Stimulated activated naive CD8-positive, alpha-beta T cell treated with anti-CD3 and anti-CD28 coated beads, Interleukin-15, Interleukin-2, amounts not matched to agents 100 ng/mL and 50 ng/mL, for 24 hours (primary cell): ENCODE data around the gene PASK.
A peak's percentile ranks its signal among the peaks of the same experiment; 100 is the strongest.

ENCODE experiments used
- H3K27ac Mint-ChIP-seq: one replicate; pipeline ENCODE4 v1.8.0; 2021; ENCODE audit warnings: mild to moderate bottlenecking, mixed read lengths
- H3K27me3 Mint-ChIP-seq: one replicate; pipeline ENCODE4 v1.8.0; 2021; ENCODE audit warnings: mixed read lengths
- H3K36me3 Mint-ChIP-seq: one replicate; pipeline ENCODE4 v1.8.0; 2021; ENCODE audit warnings: low read depth, mixed read lengths
- H3K4me1 Mint-ChIP-seq: one replicate; pipeline ENCODE4 v1.8.0; 2021; ENCODE audit warnings: low read depth, mixed read lengths
- H3K4me3 Mint-ChIP-seq: one replicate; pipeline ENCODE4 v1.8.0; 2021; ENCODE audit warnings: mild to moderate bottlenecking, mixed read lengths
- H3K9me3 Mint-ChIP-seq: one replicate; pipeline ENCODE4 v1.8.0; 2021; ENCODE audit warnings: mixed read lengths

The PASK gene

GRCh38 chr2:241082341-241083090 is 66.8 kb downstream of the PASK start:
- H3K27me3 Mint-ChIP-seq = no peaks in the 10 kb centered on the region
- no peaks in the 10 kb centered on the region for H3K9me3 Mint-ChIP-seq
- H3K4me1 Mint-ChIP-seq = no peaks in the 10 kb centered on the region
- no peak overlapping the region for H3K4me3 Mint-ChIP-seq
- peaks cover 26% of the 10 kb centered on the region for H3K36me3 Mint-ChIP-seq
- peak overlapping the region; percentile 0 for H3K27ac Mint-ChIP-seq

GRCh38 chr2:241081643-241082340 is 67.5 kb downstream of the PASK start:
- no peak overlapping the region for H3K27ac Mint-ChIP-seq
- H3K4me3 Mint-ChIP-seq = no peak overlapping the region
- no peaks in the 10 kb centered on the region for H3K27me3 Mint-ChIP-seq
- H3K36me3 Mint-ChIP-seq = peaks cover 24% of the 10 kb centered on the region
- no peaks in the 10 kb centered on the region for H3K9me3 Mint-ChIP-seq
- no peaks in the 10 kb centered on the region for H3K4me1 Mint-ChIP-seq

DNA sequence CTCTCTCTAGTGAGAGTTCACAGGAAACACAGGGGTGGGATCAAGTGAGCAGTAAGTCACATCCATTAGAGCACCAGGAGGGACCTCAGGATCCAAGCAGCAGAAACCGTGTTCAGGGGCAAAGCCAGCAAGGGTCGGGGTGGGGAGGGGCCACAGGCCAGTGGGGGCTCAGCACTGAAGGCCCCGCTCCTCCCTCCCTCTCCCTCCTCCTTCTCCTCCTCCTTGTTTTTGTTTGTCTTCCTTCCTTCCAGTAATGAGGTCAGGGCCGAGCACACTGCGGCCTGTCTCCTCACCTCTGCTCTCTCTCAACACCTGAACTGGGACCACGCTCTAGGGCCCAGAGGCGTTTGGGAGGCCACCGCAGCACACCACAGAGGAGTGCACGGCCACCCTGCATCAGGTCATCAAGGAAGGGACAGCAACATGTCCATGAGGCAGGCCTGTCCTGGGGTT is 68.1 kb downstream of the PASK start:
- Mint-ChIP-seq H3K4me3 (no peak overlapping the region), H3K27me3 (no peaks in the 10 kb centered on the region), H3K9me3 (no peaks in the 10 kb centered on the region), H3K4me1 (no peaks in the 10 kb centered on the region), H3K36me3 (peaks cover 18% of the 10 kb centered on the region), H3K27ac (no peak overlapping the region)

DNA sequence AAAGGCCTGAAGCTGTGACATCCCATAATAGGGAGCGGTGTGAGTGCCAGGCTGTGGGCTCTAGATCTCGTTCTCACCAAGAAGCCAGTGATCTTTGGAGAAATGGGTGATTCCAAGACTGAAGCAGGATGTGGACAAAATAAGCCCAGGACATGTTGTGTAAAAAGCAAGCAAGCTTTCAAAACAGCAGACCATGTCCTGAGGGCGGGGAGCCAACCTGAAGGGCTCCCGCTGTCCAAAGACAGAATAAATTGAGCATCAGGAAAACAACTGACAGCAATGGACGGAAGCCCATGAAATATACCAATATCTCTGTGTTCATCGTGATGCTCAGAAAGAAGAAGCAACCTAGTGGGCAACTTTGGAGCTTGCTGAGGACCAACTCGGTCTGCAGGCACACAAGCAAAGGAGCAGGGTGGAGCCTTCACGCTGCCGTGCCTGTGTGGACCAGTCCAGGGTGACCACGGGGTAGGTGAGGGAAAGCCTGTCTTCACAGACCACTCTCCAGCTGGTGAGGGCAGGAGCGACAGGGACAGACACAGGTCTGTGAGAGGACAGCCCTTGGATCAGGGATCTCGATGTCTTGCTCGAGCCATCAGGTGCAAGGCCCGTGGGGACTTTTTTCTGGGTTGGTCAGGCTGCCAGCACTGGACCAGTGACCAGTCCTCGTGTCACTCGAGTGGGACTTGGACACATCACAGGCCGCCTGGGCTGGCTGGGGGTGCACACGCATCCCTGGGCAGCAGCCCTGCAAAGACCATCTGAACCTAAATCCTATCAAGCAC is 68.7 kb downstream of the PASK start:
- Mint-ChIP-seq H3K4me1 (no peaks in the 10 kb centered on the region), H3K9me3 (no peaks in the 10 kb centered on the region), H3K4me3 (no peak overlapping the region), H3K27me3 (no peaks in the 10 kb centered on the region), H3K36me3 (peaks cover 13% of the 10 kb centered on the region), H3K27ac (no peak overlapping the region)

- no peak overlapping the region for H3K4me3 Mint-ChIP-seq
- no peak overlapping the region for H3K27ac Mint-ChIP-seq
- no peaks in the 10 kb centered on the region for H3K36me3 Mint-ChIP-seq
- H3K9me3 Mint-ChIP-seq = no peaks in the 10 kb centered on the region
- H3K4me1 Mint-ChIP-seq = no peaks in the 10 kb centered on the region
- no peaks in the 10 kb centered on the region for H3K27me3 Mint-ChIP-seq
These were observed 74.3 kb downstream of the PASK start for GRCh38 chr2:241074901-241075540.

DNA sequence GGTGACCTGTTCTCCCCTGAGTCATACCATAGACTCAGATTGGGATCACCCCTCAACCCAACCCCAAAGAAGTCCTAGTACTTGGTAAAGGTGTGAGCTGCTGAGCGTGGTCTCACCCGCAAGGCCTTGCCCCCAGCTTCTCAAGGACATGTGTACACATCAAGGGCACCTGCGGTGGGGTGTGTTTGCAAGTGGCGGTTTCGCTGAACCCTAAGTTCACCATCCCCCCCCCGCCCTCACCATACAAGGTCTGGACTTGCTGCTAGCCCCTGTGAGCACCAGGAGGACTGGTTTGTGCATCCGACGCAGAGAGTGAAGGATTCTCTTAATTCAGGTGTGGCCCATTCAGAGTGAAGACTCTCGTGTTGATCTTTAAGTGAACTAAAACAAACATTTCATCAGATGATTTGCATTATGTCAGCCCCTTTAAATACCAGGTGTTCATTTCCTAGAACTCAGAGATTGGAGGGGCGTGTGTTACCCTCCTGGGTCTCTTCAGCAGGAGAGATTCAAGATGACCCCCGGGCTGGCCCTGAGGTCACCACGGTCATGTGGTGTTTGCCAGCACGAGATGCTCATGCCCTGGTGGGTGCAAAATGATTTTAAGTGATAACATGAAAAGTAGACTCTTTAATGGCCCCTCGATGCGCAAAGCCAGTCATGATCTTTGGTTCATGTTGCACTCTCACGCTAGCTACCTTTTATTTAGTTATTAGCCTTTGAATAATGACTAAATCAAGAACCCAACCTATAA is 75.0 kb downstream of the PASK start:
- no peak overlapping the region for H3K27ac Mint-ChIP-seq
- no peaks in the 10 kb centered on the region for H3K4me1 Mint-ChIP-seq
- no peaks in the 10 kb centered on the region for H3K9me3 Mint-ChIP-seq
- H3K27me3 Mint-ChIP-seq = no peaks in the 10 kb centered on the region
- no peak overlapping the region for H3K4me3 Mint-ChIP-seq
- no peaks in the 10 kb centered on the region for H3K36me3 Mint-ChIP-seq

DNA sequence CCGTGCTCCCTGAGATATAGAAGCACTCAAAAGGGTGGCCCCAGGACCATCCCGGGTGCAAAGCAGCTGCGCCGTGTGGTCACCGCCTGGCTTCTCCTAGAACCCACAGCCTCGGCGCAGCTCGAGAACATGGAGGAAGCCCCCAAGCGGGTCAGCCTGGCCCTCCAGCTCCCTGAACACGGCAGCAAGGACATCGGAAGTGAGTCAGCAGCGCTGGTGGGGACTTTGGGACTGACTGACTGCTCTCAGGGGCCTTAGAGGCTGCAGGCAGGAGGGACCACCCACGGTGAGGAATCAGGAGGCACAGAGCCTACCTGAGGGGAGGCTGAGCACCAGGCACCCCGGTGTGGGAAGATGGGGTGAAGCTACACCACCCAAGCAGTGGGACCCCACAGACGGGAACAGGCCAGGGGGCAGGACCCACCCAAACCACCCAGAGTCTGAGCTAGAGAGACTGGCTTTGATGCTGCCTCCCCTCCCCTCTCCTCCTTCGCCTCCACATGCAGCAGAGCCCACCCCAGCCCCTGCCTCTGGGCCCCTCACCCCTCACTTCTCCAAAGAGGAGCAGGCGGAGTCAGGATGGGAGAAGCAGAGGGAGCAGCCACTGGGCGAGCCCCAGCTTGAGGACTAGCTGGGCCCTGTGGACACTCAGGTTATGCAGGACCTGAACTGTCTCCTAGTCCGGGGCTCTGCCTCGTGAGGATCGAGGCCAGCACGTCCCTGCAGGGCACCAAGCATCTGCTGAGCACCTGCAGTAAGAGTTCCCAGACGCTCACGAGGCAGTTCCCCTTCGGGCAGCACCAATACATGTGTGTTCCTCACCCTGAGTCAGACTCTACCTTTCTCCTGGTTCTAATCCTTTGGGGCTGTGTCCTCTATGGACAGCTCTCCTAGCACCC is 75.9 kb downstream of the PASK start:
- Mint-ChIP-seq H3K27ac (no peak overlapping the region), H3K9me3 (no peaks in the 10 kb centered on the region), H3K36me3 (no peaks in the 10 kb centered on the region), H3K4me3 (no peak overlapping the region), H3K4me1 (no peaks in the 10 kb centered on the region), H3K27me3 (no peaks in the 10 kb centered on the region)

- Mint-ChIP-seq H3K9me3 (no peaks in the 10 kb centered on the region), H3K4me1 (no peaks in the 10 kb centered on the region), H3K36me3 (no peaks in the 10 kb centered on the region), H3K4me3 (no peak overlapping the region), H3K27ac (no peak overlapping the region), H3K27me3 (no peaks in the 10 kb centered on the region)
These were observed 76.6 kb downstream of the PASK start for GRCh38 chr2:241072553-241073165.

DNA sequence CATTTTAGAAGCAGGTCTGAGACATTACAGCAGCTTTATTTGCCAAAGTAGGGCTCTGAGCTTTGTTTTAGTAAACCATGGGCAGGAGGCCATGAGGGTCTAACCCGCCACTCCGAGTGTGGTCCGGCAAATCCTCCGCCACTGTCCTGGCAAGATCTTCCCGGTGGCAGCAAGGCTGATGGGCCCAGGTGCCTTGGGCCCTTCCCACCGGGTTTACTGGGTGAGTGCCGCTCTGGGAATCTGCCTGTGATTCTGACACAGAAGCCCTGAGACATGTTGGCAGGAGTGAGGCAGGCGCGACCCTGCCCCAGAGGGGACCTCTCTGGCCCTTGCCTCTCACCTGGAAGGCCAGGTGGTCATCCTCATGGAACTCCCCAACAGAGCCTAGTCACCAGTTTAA is 77.1 kb downstream of the PASK start:
- H3K27ac Mint-ChIP-seq = no peak overlapping the region

GRCh38 chr2:241071677-241072111 is 77.6 kb downstream of the PASK start:
- no peaks in the 10 kb centered on the region for H3K9me3 Mint-ChIP-seq
- H3K27me3 Mint-ChIP-seq = no peaks in the 10 kb centered on the region
- H3K4me3 Mint-ChIP-seq = no peak overlapping the region
- H3K4me1 Mint-ChIP-seq = no peaks in the 10 kb centered on the region
- no peaks in the 10 kb centered on the region for H3K36me3 Mint-ChIP-seq
- H3K27ac Mint-ChIP-seq = no peak overlapping the region

More for the DNA sequence above, 77.1 kb downstream of the PASK start:
- Mint-ChIP-seq H3K4me1 (no peaks in the 10 kb centered on the region), H3K27me3 (no peaks in the 10 kb centered on the region), H3K36me3 (no peaks in the 10 kb centered on the region), H3K4me3 (no peak overlapping the region), H3K9me3 (no peaks in the 10 kb centered on the region)

DNA sequence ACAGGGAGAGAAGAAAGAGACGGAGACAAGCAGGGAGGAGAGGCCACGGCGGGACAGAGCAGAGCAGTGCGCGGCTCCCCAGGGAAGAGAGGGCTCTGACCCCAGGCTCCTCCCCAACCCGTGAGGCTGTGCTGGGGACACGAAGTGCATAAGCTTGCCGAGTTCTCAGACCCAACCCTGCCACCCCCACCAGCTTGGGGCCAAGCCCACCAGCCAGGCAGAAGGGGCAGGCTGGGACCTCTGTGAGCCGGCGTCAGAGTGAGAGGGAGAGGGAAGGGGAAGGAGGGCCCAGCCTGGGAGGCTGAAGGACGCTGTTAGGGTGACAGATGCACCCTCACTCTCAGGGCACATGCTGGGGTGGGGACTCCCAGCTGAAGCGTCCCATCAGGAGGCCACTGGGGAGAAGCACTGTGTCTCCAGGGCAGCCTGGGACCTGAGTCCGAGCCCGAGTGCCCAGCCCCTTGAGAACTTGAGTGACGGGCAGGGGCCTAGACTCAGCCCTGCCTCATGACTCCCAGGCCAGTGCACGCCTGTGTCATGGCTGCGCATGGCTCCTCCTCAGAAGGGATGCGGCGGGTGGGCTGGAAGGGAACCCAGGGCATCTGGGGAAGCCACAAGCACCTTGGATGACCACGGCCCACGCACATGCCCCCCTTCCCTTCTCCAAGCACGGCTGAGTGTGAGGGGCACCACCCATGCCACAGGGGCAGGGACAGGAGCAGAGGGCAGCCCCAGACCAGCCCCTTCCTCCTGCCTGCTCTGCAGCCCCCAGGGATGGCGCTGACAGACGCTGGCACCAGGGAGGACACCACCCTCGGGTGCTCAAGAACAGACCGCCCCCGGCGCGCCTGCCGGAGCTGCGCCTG is 78.2 kb downstream of the PASK start:
- Mint-ChIP-seq H3K4me3 (no peak overlapping the region), H3K27ac (no peak overlapping the region), H3K27me3 (no peaks in the 10 kb centered on the region), H3K36me3 (no peaks in the 10 kb centered on the region), H3K9me3 (no peaks in the 10 kb centered on the region), H3K4me1 (no peaks in the 10 kb centered on the region)

- no peak overlapping the region for H3K27ac Mint-ChIP-seq
- no peak overlapping the region for H3K4me3 Mint-ChIP-seq
- no peaks in the 10 kb centered on the region for H3K9me3 Mint-ChIP-seq
- no peaks in the 10 kb centered on the region for H3K36me3 Mint-ChIP-seq
- H3K4me1 Mint-ChIP-seq = no peaks in the 10 kb centered on the region
- H3K27me3 Mint-ChIP-seq = no peaks in the 10 kb centered on the region
These were observed 78.9 kb downstream of the PASK start for GRCh38 chr2:241070361-241070760.
